Skeletal muscle cell (primary cell): ENCODE results near the gene UMPS.
"Not testable (repeated sequence)": the region's sequence is repeated elsewhere in the genome, so short reads cannot be mapped to it uniquely, and the experiment has no call there.

ENCODE experiments used
- DNase-seq: peaks from one replicate; pipeline ENCODE4 v3.0.0-alpha.2; 2010; ENCODE audit warnings: low read depth
- H3K4me3 ChIP-seq: 2 replicates; pipeline ENCODE4 v1.5.1; 2011; ENCODE audit warnings: low read depth, mild to moderate bottlenecking, control low read depth, low read length, moderate library complexity

The UMPS gene

DNA sequence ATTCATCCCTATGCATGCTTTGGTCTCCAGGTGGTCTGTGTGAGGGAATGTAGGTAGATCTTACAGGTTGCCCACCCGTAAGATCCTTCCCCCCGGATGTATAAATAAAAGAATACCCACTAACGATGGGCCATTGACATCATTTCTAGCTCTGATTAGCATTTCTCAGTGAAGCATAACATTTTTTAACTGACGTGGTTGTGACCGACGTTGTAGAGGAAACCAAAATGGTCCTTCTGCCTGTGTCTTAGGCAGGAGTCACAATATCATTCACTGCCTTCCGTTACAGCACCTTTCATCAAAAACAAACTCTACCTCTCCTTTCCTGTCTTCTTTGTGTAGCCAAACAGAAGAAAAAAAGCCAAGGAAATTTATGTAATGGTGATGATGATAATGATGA, 27.3 kb upstream of the UMPS start:
- no peak for DNase-seq
- H3K4me3 ChIP-seq, result no peak overlapping the region

DNA sequence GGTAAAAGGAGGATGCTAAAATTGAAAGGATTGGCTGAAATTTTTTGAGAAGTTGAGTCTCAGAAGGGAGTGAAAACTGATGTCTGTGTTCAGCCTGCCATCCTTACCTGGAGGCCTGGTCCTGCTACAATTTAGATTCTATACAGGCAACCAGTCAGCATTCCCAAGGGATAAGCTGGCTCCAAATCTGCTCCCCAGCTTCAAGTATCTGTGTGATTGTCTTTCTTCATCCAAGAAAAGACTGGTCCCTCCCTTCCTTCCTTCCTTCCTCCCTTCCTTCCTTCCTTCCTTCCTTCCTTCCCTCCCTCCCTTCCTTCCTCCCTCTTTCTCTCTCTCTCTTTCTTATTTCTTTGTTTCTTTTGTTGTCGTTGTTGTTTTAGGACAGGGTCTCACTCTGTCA, 24.7 kb upstream of the UMPS start:
- no peak overlapping the region for H3K4me3 ChIP-seq
- no peak for DNase-seq

DNA sequence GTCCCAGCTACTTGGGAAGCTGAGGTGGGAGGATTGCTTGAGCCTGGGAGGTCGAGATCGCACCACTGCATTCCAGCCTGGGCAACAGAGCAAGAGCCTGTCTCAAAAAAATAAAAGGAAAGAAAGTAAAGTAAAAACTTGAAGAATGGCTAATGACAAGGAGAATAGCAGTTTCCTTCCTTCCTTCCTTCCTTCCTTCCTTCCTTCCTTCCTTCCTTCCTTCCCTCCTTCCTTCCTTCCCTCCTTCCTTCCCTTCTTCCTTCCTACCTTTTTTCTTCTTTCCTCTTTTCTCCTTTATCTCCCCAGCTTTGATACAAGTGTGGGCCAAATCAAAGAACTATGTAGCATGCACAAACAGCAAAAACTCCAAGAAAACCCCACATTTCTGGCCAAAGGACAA, 23.0 kb upstream of the UMPS start:
- DNase-seq, H3K4me3 ChIP-seq: not testable (repeated sequence)

DNA sequence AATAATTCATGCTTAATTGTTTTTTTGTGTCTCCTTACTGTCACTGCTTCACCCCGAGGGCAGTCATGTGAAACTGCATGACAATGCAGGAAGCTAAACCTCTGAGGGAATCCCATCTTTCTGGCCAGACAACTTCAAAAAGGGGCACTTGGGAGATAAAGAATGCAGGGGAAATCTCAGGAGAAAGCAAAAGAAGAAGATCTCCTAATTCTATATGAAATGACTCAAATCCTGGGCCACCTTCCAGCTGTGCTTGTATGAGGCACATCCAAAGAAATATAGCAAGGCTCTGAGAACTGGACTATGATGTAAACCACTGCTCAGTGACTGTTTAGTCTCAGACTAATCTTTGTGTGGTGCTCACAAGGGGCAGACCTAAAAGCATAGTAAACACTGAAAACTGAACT, 22.6 kb upstream of the UMPS start:
- peak; percentile 83 for DNase-seq
- H3K4me3 ChIP-seq, result no peak overlapping the region

DNA sequence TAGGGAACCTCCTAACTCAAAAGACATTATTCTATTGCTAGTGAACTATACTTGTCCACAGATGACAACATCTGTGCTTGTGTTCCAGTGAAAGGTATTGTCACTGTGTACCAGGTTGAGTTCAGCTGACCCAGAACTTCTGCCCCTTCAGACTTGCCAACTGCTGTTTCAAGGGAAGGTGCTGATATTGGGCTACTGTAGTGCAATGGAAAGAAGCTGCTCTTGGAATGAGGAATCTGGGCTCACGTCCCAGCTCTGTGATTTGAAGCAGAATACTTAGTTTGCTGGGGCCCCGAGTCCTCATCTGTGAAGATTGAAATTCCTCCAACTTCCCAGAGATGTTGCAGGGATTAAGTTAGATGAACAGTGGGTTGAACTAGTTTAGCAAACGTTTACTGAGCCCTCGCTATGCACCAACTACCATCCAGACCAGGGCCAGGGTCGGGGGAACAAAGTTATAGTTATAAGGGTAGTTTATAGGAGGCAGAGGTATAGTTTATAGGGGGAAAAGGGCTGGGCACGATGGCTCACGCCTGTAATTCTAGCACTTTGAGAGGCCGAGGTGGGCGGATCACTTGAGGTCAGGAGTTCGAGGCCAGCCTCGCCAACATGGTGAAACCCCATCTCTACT, 15.9 kb upstream of the UMPS start:
- DNase-seq, result no peak
- no peak overlapping the region for H3K4me3 ChIP-seq

DNA sequence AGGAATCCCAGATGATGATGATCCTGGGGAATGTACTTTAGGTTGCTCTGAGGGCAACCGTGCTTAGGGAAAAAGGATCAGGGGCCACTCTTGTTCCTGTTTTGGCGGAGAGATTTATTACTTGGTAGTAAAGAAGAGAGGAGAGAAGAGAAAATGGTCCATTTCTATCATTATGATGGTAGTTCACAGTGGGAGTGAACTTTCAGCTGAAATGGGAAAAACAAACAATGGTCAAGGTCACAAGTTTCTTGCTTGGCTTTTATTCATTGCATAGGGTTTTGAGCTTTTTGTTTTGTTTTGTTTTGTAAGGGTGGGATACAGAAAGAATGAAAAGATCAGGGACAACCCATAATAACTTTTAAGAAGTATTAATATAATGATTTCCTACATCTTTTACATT, 7.7 kb upstream of the UMPS start:
- H3K4me3 ChIP-seq, result no peak overlapping the region
- no peak for DNase-seq

DNA sequence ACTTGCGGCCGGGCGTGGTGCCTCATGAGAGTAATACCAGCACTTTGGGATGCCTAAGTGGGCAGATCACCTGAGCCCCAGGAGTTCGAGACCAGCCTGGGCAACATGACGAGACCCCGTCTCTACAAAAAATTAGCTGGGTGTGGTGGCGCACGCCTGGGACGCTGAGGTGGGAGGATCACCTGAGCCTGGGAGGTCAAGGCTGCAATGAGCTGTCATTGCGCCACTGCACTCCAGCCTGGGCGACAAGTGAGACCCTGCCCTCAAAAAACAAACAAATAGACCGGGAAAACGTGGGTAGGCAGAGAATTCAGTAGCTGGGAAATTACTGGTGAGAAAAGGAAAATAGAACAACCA, 667 bp downstream of the UMPS start:
- no peak for DNase-seq
- H3K4me3 ChIP-seq, result peak overlapping the region; percentile 98

DNA sequence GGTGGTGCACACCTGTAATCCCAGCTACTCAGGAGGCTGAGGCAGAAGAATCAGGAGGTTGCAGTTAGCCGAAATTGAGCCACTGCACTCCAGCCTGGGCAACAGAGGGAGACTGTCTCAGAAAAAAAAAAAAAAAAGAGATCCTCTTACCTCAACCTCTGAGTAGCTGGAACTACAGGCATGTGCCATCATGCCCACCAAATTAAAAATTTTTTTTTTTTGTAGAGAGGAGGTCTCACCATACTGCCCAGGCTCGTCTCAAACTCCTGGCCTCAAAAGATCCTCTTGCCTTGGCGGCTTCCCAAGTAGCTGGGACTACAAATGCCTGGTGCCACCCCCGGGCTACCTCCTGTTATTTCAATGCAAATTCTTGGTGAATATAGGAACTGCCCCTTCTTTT, 1.5 kb downstream of the UMPS start:
- no peak overlapping the region for H3K4me3 ChIP-seq
- no peak for DNase-seq

DNA sequence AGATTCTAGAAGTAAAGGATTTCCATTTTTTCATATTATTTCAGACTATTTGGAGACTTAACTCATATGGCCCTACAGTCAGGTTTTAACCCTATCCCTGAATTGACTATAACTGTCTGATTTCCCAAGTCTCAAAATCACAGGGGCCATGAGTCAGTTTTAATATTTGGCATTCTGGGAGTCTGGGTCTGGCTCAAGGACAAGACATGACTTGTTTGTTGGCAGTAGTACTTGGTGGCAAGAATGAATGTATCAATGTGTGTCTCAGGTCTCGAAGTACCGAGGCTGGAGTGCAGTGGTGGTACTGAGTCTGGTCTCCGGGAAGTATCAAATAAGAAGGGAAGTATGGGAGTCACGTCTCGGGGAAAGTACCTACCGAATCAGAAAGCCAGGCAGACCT, 10.8 kb downstream of the UMPS start:
- DNase-seq, result no peak
- no peak overlapping the region for H3K4me3 ChIP-seq

DNA sequence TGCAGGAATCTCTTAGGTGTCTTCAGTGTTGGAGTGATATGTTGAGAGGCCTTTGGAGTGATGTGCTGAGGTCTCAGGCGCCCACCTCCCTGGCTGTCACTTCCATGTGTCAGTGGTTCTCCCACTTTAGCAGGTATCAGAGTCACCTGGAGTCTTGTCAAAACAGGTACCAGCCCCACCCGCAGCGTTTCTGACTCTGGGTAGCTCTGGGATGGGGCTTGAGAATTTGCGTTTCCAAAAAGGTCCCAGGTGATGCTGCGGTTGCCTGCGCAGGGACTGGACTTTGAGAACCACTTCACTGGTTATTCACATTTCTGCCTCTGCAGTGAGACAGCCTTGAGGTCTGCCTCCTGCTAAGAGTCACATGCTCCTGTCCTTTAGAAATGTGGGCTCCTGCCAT, 15.5 kb downstream of the UMPS start:
- DNase-seq, result no peak

DNA sequence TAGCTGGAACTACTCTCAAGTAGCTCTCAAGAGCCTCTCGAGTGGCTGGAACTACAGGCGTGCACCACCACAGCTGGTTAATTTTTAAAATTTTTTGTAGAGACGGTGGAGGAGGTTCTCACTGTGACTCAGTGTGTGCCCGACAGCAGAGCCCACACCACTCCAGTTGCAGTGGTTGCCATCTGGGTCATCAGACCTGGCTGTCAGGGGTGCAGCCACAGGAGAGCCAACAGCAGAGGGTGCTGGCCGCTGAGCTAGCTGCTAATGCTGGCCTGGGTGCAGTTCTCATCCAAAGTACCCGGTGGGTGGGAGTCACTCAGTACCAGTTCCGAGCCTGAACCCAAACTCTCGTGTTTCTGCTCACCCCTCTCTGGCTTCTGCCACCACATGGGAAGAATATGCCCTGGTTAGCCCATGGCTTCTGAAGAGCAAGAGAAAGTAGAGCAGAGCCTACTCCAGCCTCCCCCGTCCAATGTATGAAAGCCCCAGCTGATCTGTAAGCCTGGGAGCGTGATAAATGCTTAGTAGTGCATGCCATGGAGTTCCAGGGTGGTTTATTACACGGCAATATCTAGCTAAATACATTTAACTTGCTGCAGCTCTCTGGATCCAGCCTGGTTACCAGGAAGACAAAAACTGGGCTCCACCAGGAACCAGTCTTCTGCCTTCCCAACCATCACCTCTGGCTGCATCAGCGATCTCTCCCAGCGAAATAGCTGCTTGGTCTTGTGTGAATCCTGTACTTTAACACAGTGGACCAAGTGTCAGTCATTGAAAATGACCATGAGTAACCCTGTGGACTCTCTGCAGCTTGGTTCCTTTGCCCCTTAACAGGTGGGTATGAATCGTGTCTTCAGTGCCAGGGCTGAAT, 17.1 kb downstream of the UMPS start:
- DNase-seq, result no peak
- H3K4me3 ChIP-seq, result no peak overlapping the region

More for the DNA sequence above, 15.5 kb downstream of the UMPS start:
- H3K4me3 ChIP-seq, result no peak overlapping the region

DNA sequence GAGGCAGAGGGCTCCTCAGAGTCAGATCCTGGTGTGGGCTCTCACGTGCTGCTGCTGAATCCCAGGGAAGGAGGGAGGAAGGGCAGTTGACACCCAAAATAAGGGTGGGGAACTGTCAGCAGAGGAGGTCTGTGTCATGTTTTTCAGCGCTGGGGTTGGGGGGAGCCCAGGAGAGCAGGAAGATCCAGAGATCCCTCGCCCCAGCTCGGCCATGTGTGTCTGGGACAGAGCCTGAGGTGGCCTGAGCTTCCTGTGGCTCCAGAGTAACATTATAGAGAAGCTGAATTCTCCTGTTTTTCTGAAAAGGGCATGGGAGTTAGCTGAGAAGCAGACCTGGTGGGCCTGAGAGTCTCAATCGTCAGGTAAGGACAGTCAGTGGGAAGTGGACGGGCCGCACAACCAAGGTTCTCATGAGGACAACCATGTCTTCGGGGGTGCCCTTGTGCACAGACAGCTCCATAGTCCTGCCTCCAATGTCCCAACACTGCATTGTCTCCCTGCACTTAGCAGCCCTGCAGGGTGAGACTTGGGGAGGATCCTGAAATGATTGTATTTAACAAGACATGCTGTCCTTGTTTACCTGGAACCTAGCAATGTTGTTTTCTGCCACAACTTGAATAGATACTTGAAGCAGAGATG, 18.4 kb downstream of the UMPS start:
- no peak overlapping the region for H3K4me3 ChIP-seq
- no peak for DNase-seq

DNA sequence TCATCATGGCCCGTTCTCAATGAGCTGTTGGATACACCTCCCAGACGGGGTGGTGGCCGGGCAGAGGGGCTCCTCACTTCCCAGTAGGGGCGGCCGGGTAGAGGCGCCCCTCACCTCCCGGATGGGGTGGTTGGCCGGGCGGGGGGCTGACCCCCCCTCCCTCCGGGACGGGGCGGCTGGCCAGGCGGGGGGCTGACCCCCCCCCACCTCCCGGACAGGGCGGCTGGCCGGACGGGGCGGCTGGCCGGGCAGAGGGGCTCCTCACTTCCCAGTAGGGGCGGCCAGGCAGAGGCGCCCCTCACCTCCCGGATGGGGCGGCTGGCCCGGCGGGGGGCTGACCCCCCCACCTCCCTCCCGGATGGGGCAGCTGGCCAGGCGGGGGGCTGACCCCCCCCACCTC, 19.6 kb downstream of the UMPS start:
- DNase-seq, H3K4me3 ChIP-seq: not testable (repeated sequence)

DNA sequence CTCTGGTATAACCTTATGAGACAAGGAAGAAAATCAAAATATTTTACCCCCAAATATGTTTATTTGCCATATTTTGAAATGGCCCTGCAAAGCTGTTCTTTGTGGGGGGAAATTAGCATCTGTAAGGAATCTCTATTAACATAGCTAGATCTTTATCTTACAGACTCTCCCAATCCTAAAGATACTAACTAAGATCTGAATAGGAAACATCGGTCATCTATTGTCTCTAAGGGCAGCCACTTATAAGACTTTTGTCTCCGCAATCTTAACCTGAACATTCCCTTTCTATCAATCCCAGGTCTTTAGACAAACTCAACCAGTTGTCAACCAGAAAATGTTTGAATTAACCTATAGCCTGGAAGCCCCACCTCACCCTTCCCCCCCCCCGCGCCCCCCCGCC, 21.2 kb downstream of the UMPS start:
- no peak overlapping the region for H3K4me3 ChIP-seq
- DNase-seq, result no peak

DNA sequence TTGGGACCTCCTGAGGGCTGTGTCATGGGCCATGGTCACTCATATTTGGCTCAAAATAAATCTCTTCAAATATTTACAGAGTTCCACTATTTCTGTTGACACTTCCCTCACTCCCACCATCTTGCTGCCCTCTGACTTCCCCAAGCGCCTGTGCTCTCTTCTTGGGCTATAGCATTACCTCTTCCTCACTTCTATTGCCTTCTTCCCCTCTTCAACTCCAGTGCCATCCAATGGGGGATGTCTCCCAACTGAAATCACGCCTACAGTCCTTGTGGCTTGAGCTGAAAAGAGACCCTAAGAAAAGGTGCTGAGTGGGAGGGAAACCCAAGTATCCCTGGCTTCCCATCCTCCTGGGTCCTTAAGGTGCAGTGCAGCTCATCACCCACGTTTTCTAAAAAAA, 21.8 kb downstream of the UMPS start:
- no peak for DNase-seq
- no peak overlapping the region for H3K4me3 ChIP-seq

DNA sequence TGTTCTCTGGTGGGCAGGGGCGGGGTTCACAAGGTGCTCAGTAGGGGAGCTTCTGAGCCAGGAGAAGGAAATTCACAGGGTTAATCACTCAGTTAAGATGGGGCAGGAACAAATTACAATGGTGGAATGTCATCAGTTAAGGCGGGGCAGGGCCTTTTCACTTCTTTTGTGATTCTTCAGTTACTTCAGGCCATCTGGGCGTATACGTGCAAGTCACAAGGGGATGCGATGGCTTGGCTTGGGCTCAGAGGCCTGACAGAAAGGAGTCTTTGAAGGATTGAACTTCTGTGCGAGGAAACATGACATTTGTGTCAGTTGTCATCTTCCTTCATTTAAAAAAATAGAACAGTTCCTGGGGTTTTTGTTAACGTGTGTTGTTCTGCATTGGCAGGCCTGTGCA, 27.7 kb downstream of the UMPS start:
- DNase-seq, H3K4me3 ChIP-seq: not testable (repeated sequence)

DNA sequence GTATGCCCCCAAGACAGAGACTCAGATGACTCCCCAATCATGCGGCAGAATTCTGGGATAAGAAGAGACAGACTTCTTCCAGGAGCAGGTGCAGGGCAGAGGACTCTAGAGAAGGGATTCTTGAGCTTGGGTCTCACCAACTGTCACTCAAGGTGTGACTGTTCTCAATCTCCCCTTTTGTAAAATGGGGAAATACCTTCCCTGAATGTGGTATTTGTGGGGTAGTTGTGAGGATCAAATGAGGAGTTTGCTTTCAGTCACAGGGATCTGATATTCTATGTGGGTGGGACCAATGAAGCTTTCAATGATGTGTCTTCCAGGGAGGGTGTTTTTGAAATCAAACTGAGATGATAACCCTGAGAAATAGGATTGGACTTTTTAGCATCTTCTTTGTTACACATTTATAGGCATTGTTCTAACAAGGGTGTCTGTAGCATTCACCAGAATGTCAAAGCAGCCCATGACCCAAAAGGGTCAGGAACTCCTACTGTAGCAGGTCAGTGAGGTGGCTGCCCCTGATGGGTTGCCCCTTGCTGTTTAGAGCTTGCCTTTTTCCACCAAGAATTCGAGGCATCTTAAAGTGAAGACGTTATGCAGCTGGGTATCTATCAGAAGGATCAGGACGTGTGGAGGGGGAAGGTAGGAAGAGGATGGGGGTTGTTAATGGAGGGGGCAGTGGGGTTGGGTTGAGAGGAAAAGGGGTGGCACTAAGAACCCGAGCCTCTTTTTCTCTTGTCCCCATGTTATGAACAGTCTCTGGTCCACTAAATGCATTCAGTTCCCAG, 28.8 kb downstream of the UMPS start:
- H3K4me3 ChIP-seq, result no peak overlapping the region
- no peak for DNase-seq

DNA sequence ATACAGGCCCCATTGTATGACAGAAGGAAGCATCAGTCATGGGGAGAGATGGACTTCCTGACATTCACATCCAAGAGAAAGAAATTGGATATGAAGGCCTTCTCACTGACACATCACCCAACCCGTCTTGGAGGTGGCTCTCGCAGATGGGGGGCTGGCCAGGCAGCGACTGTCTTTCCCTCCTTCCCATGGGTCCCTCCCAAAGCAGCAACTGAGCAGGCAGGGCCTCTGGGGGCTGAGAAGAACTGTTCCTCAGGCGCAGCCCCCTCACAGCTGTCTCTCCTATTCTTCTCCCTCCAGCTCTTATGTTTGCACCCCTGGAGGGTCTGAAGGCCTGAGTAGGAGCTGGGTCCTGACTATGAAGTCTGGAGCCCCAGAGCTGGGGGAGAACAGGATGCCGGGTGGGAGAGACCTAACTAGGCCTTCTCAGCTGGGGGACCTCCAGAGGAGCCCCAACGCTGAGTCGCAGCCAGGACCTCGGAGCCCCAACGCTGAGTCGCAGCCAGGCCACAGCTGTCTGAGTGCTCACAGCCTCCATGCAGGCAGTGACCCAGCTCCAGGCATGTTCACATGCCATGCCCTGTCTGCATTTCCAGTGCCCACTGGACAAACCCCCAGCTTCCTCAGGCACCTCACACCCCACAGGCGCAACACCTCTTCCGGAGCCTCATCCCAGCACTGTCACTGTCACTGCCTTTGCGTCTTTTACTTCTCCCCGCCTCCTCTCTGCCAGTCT, 29.6 kb downstream of the UMPS start:
- no peak overlapping the region for H3K4me3 ChIP-seq
- DNase-seq, result no peak

DNA sequence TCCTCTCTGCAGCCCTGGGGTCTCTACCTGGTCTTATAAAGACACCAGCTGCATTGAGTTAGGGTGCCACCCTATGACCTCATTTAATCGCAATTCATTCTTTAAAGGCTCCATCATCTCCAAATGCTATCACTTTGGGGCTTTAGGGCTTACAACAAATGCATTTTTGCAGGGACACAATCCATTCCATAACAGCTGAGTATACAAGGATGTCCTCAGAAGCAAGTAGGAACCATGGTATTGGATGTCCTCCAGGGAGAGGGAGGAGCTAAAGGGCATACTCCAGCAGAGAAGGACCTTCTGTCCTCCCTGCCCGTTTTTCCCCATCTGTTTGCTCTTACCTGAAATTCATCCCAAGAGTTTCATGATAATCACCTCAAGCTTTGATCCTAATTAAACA, 30.3 kb downstream of the UMPS start:
- peak; percentile 56 for DNase-seq
- H3K4me3 ChIP-seq, result no peak overlapping the region
